EH (cell line): ENCODE data around the gene KCNMB2.
"Not testable (repeated sequence)": the region's sequence is repeated elsewhere in the genome, so short reads cannot be mapped to it uniquely, and the experiment has no call there.

ENCODE experiments used
- DNase-seq: peaks from one replicate; pipeline ENCODE4 v3.0.0-alpha.2; 2015; ENCODE audit warnings: low read depth

The KCNMB2 gene

GRCh38 chr3:178519701-178520100 is 16.5 kb upstream of the KCNMB2 start:
- DNase-seq, result no peak

DNA sequence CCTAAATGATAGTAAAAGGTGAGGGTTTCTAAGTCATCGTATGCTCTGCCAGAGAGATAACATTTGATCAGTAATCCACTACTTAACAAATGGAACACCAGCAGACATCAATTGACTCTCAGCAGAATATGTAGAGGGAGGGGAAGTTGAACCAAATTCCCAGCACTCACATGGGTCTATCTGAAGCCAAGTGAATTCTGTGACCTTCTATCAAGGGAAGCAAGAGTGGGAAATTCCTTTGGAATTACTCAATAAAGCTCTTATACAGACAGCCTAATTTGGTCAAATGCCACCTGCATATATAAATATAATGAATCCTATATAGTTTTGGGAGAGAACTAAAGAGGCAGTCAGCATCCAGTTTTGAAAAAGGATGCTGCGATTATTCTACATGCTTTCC is 15.8 kb upstream of the KCNMB2 start:
- DNase-seq, result peak; percentile 30

DNA sequence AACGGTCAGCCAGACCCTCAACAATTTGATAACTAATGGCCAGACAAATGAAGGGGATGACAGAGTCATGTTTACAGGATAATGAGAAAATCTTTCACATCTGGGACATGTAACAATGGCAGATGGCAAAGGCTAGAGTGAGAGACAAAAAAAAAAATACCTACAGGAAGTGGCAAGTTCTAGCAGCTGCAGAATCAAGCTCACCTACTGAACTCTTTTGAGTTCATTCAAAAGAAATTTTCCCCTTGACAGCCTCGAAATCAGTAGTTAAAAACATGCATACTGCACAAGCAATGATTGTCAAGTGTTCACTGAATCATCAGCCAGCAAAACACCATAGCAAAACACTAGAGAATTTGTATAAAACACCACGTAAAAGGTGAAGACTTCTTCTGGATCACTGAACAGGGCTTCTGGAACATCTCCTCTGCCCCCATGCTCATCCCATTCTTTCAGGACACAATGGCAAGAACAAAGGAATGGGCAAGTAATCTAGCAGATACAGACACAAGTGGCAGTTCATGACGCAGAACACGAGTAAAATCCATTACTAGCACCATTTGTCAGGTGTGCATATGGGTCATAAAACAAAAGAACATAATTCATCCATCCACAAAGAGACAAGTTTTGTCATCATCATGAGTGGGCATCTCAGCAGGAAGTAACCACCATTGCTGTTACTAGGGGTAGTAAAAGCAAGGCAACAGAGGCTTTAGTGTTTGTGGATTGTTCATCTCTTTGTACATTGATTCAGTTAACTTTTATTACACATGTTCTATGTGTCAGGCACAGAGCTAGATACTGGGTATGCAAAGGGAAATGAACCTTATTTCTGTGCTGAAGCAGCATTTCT is 13.8 kb upstream of the KCNMB2 start:
- no peak for DNase-seq

GRCh38 chr3:178525251-178525650 is 11.0 kb upstream of the KCNMB2 start:
- no peak for DNase-seq

- DNase-seq, result no peak
These were observed 9.9 kb upstream of the KCNMB2 start for GRCh38 chr3:178526291-178526690.

DNA sequence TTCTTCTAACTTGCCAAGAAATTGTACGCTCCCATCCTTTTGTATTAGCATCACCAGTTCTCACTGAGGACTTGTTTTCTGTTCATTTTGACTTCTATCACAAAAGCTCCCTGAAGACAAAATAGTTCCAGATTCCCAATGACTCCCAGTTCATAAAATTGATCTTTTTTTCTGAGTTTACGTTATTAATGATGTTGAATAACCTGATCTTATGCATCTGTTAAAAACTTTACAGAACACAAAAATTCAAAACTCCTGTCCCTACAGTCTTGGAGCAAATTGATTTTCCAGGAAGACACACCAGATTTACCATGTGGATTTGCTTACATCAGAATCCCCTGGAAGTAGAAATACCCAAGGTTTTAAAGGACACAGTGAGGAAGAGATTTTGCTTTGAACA is 8.3 kb upstream of the KCNMB2 start:
- DNase-seq, result no peak

DNA sequence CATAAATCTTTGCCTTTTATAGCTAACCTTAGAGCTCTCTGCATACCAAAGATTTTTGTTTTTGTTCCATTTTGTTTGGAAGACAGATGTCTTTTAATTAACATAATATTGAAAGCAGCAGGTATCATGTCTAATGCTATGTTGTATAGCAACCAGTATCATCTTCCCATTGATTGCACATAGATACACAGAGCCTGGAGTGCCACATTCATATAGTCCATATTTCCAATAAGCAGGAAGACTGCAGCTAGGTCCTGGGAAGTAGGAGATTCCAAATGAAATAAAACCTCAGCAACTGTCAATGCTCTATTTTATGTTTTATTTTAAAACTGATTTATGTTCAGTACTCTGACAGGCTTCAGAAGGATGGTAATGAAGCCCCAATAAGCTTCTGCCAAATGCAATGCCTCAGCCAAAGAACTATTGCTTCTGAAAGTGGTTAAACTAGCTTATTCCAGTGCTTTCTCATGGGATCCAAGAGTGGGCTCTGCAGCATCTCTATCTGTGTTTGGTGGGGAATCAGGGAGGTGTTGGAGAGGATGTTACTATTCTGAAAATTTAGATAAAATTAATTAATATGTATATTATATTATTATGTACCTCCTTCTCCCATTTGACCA is 6.5 kb upstream of the KCNMB2 start:
- DNase-seq, result no peak

DNA sequence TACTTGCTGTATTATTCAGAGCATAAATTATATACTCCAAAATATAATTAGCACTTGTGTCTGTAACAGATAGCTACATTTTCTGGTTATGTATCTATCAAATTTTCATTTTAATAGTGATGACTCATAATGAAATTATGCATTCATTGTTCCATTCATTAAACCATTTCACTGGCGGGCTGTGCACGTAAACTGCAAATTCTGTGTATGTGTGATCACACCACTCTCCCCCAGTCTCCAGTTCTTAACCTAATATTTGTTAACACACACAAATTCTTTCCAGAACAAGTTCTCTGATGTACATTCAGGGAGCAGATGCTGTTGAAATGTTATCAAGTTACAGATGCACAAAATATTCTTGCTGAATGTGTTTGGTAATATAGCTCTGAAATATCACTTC is 3.8 kb upstream of the KCNMB2 start:
- no peak for DNase-seq

DNA sequence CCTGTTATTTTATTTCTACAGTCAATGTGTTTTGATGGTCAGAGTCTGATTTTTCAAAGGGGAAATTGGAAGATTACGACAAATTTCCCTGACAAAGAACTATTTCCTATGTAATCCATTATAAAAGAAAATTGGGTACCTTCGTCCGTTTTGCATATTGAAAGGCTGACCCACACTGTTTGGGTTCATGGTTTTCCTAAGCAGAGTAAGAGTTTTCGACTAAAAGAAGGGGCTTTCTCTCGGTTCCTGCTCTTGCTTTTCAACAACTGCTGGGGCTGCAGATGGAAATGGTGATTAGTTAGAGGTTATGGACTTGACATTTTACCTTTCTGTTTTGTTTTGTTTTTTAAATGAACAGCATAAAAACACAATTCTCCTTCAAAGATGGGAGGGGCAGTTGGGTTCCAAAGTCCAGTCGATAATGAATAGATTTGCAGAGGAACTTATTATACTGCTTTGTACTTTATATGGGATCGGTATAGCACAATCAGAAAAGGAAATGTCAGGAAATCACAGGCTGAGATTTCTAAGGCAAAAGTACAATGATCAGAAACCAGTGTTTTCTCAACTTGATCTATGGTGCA is 978 bp downstream of the KCNMB2 start:
- no peak for DNase-seq

DNA sequence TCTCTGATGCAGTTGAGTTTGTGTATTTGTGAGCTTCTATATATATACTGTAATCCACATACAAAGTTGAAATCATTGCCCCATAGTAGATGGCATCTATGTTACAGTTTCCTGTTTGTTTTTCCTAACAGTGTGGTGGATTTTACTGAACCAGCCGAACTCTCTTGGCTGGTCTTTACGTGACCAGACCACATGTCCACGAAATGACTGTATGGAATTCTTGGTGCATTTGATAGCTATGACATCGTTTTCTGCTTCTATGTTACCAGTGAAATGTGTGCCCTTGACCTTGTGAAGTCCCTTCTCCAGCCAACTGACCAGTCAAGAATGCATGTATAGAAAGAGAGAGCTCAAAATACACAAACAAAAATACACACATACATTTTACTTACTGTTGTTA is 1.8 kb downstream of the KCNMB2 start:
- DNase-seq, result no peak

- no peak for DNase-seq
These were observed 3.9 kb downstream of the KCNMB2 start for GRCh38 chr3:178540184-178540583.

GRCh38 chr3:178545337-178545736 is 9.1 kb downstream of the KCNMB2 start:
- no peak for DNase-seq

- no peak for DNase-seq
These were observed 9.8 kb downstream of the KCNMB2 start for GRCh38 chr3:178546079-178546478.

- not testable (repeated sequence) for DNase-seq
These were observed 13.2 kb downstream of the KCNMB2 start for GRCh38 chr3:178549426-178549825.

DNA sequence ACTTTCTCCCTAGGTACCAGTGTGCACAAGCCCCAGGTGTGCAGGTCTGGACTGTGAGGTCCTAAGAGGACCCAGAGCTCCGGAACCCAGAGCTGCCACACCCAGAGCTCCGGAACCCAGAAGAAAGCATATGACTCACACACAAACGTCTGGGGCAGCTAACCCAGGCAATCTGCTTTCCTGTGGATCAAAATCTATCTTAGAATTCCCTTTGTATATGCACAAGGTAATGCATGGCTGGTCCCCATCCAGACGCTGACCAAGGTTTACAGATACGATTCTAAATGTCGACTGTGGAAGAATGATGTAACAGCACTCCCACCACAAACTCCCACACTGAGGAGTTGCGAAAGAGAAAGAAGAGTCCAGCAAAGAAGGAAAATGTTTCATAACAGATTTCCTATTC is 15.7 kb downstream of the KCNMB2 start:
- no peak for DNase-seq

DNA sequence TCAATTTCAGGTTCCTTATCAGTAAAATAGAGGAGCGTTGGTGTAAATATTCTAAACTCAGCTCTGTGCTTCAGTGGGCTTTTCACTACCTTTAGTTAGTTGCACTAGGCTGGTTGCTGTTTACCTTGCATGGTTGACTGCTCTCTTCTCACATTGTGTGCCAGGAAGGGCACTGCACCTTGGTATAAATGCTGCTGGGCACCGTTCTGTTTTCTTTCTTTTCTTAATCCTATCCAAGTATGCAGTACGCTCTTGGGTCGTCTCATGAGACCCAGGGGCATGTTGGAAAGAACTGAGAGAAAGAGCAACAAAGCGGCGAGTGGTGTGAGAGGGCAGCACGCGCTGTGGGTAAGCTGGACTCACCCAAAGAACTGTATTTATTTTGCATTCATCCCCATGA is 22.4 kb downstream of the KCNMB2 start:
- DNase-seq, result no peak

GRCh38 chr3:178560759-178561158 is 24.5 kb downstream of the KCNMB2 start:
- DNase-seq, result no peak

DNA sequence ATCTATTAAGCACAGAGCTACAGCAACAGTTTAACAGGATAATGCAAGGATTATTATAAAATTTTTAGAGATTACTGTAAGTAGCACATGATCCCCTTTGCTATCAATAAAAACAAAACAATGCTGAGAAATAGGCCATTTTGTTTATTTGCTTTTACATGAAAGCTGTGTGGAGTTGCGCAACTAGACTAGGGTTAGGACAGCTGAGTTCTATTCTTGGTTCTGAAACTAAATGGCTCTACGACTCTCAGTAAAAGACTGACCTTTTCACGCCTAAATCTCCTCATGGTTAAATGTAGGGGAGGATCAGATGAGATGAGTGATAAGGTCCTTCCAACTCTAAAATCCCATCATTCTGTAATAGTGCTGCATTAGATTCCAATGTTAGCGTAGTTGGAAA is 25.0 kb downstream of the KCNMB2 start:
- no peak for DNase-seq

DNA sequence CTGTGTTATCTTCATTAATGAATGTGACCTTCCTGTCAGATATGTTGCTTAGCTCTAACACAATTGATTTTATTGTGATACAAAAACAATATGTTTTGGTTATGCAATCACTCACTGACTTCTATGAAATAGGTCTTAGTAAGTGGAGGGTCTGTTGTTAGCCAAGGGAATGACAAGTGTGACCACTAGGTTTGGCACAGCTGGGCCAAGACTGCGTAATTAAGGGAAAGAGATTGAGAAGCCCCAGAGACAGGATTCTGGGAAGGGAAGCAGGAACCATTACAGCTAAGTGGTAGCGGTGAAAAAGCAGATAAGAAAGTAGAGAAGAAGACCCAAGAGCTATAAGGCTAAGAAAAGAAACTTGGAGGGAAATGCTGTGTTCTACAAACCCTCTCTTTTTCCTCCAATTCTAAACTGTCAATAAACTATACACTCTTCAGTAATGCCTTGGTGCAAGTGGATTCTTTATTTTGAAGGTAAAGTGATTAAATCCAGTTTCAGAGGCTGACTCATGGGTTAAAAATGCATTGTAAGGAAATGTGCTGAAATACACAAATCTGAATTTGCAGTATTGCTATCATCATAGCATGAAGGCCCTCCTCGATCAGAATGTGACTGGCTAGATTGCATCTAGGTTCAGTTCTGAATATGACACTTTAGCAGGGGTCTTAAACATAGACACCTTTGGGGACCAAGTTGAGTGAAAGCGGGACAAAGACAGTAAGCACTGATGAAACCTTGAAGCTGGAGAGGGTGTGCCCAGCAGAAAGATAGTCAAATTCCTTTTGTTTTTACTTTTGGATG is 26.1 kb downstream of the KCNMB2 start:
- peak; percentile 3 for DNase-seq

DNA sequence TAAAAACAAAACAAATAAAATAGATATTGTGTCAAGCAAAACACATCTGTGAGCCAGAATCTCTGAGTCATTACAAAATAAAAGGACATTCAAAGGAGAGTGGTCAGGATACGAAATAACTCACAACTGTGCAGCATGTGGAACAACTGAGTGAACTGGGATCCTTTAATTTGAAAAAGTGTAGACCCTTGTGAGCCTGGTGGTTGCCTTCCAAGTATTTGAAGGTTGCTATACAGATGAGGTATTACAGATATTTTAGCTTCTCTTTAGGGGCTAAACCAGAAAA is 26.7 kb downstream of the KCNMB2 start:
- DNase-seq, result peak; percentile 2

DNA sequence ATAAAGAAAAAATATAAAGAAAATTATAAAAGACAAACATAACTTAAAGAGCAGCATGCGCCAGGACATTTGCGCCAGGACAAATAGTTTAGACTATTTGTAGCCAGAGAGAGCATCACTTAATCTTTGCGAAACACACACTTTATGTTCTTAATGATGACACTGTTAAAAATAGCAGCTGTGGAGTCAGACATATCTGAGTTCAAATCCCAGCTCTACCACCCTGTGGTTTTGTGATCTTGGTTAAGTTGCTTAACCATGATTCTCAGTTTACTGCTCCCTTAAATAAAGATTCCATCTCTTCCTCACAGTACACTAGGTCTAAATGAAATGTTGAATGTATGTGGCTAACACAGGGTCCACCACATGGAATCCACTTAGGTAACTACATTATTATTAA is 31.4 kb downstream of the KCNMB2 start:
- DNase-seq, result no peak

DNA sequence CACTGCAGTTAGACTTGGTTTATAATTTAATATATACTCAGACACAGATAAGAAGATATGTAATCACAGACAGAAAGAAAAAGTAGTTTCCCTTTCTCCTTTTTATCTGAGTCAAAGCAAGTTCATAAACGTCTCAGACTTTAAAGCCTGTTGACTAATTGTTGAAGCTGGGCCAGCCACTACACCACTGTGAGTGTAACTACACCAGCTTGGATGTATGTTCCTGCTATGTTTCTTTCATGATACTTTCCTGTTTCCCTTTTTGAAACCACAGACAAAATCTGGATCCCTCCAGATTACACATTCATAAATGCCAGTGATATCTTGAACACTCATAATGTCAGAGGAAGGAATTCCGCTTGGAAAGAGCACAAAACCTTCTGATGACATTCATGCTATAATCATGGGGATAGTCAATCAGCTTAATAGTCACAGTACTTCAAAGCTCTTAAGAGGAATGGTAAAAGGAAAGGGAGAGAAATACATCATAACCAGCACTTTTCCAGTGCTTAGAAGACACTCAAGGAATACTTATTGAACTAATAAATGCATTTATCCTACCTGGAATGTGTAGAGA is 32.0 kb downstream of the KCNMB2 start:
- no peak for DNase-seq
